Glutamatergic neuron (in vitro differentiated cells): Measurements from ENCODE around the gene CDH23. TPM values are rescaled to one million over a fixed set of nuclear protein-coding genes. Genes with fewer than 3 reads are reported as not detected.

Experiments
- DNase-seq: peaks from one replicate; pipeline ENCODE4 v3.0.0; 2022
- H3K27ac Mint-ChIP-seq: one replicate; pipeline ENCODE4 v1.8.0; 2020; ENCODE audit warnings: mild to moderate bottlenecking, mixed read lengths, inconsistent platforms; ENCODE audit not compliant: unreplicated experiment
- H3K27me3 Mint-ChIP-seq: one replicate; pipeline ENCODE4 v1.8.0; 2020; ENCODE audit warnings: mild to moderate bottlenecking, moderate library complexity, mixed read lengths, inconsistent platforms; ENCODE audit not compliant: unreplicated experiment
- H3K36me3 Mint-ChIP-seq: one replicate; pipeline ENCODE4 v1.8.0; 2020; ENCODE audit warnings: mild to moderate bottlenecking, mixed read lengths, inconsistent platforms; ENCODE audit not compliant: unreplicated experiment
- H3K4me1 Mint-ChIP-seq: one replicate; pipeline ENCODE4 v1.8.0; 2020; ENCODE audit warnings: mild to moderate bottlenecking, low read depth, mixed read lengths, inconsistent platforms; ENCODE audit not compliant: unreplicated experiment
- H3K4me3 Mint-ChIP-seq: one replicate; pipeline ENCODE4 v1.8.0; 2020; ENCODE audit warnings: mild to moderate bottlenecking, mixed read lengths, inconsistent platforms; ENCODE audit not compliant: unreplicated experiment
- H3K9me3 Mint-ChIP-seq: one replicate; pipeline ENCODE4 v1.8.0; 2020; ENCODE audit warnings: mild to moderate bottlenecking, moderate library complexity, mixed read lengths, inconsistent platforms; ENCODE audit not compliant: unreplicated experiment
- CTCF ChIP-seq: fragments of 200-600 bp; sonication (generic); IDR thresholded peaks from one replicate; pipeline ENCODE4 v1.5.0; 2021; ENCODE audit not compliant: partially characterized antibody, unreplicated experiment
- total RNA-seq: library from RNA; stranded (reverse); fragmentation: NEBNext Ultra II Directional; extraction: Animal tissue kit (Norgen Biotek cat#: 25700); gene quantifications from one replicate; pipeline ENCODE4 v1.2.1, GENCODE V29; 2021; ENCODE audit not compliant: unreplicated experiment

The CDH23 gene
- total RNA-seq, 1 donor from 2014 or later, result 2.0 TPM

GRCh38 chr10:71600849-71601248 lies 204.1 kb downstream of the CDH23 start:
- no peak for DNase-seq
- Mint-ChIP-seq H3K27me3 (no peaks in the 10 kb centered on the region), H3K4me1 (peaks cover 2% of the 10 kb centered on the region), H3K9me3 (peaks cover 4% of the 10 kb centered on the region), H3K4me3 (no peak overlapping the region), H3K36me3 (no peaks in the 10 kb centered on the region), H3K27ac (no peak overlapping the region)
- no peak for TF ChIP-seq CTCF

- no peak overlapping the region for H3K4me3 Mint-ChIP-seq
- H3K27ac Mint-ChIP-seq, result no peak overlapping the region
- no peak for DNase-seq
- no peaks in the 10 kb centered on the region for H3K36me3 Mint-ChIP-seq
- no peaks in the 10 kb centered on the region for H3K27me3 Mint-ChIP-seq
- peaks cover 4% of the 10 kb centered on the region for H3K9me3 Mint-ChIP-seq
- peaks cover 2% of the 10 kb centered on the region for H3K4me1 Mint-ChIP-seq
- no peak for TF ChIP-seq CTCF
These were observed 204.6 kb downstream of the CDH23 start for GRCh38 chr10:71601273-71601672.

DNA sequence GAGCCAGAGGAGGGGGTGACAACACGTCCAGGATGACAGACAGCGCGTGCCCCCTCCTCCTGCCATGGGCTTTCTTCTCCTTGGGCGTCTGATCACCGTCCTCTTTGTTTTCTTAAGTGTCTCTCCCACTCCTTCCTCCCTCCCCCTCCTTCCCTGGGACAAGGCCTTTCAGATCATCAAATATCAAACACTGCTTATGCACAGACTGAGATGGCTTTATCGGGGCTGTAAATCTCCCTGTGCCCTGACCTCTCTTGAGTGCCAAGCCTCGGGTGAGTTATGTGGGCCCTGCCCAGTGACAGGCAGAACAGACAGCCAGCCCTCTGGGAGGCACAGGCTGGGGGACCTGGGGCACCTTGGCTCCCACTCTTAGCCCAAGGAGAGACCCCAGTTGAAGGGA lies 206.4 kb downstream of the CDH23 start:
- H3K9me3 Mint-ChIP-seq, result peaks cover 3% of the 10 kb centered on the region
- no peak overlapping the region for H3K27ac Mint-ChIP-seq
- no peak overlapping the region for H3K4me3 Mint-ChIP-seq
- H3K36me3 Mint-ChIP-seq, result no peaks in the 10 kb centered on the region
- TF ChIP-seq CTCF, result no peak
- H3K27me3 Mint-ChIP-seq, result peaks cover 2% of the 10 kb centered on the region
- no peak for DNase-seq
- H3K4me1 Mint-ChIP-seq, result peaks cover 8% of the 10 kb centered on the region

- Mint-ChIP-seq H3K36me3 (no peaks in the 10 kb centered on the region), H3K9me3 (peaks cover 3% of the 10 kb centered on the region), H3K27ac (no peak overlapping the region), H3K27me3 (peaks cover 4% of the 10 kb centered on the region), H3K4me1 (peaks cover 13% of the 10 kb centered on the region), H3K4me3 (no peak overlapping the region)
- no peak for DNase-seq
- TF ChIP-seq CTCF, result no peak
These were observed 207.0 kb downstream of the CDH23 start for GRCh38 chr10:71603754-71604153.

GRCh38 chr10:71604324-71605018 lies 207.8 kb downstream of the CDH23 start:
- no peaks in the 10 kb centered on the region for H3K36me3 Mint-ChIP-seq
- peaks cover 4% of the 10 kb centered on the region for H3K27me3 Mint-ChIP-seq
- no peak overlapping the region for H3K27ac Mint-ChIP-seq
- H3K4me1 Mint-ChIP-seq, result peaks cover 18% of the 10 kb centered on the region
- no peak for DNase-seq
- TF ChIP-seq CTCF, result no peak
- peaks cover 3% of the 10 kb centered on the region for H3K9me3 Mint-ChIP-seq
- no peak overlapping the region for H3K4me3 Mint-ChIP-seq
